DND-41 (cell line): ENCODE results near the gene MEIS1.

Source experiments
- ATAC-seq: fragments of 200-7000 bp; cut with Tn5 transposase; 3 replicates; pipeline ENCODE4 v1.9.1; 2021; ENCODE audit warnings: low read depth; ENCODE audit not compliant: insufficient read depth
- DNase-seq: peaks from one replicate; pipeline ENCODE4 v3.0.0-alpha.2; 2020
- H2AFZ ChIP-seq: 2 replicates; pipeline ENCODE4 v1.6.0; 2012; ENCODE audit warnings: low read depth, low read length
- H3K27ac ChIP-seq: 2 replicates; pipeline ENCODE4 v1.5.1; 2012; ENCODE audit warnings: low read length, inconsistent platforms
- H3K27me3 ChIP-seq: fragments of 200-600 bp; sonication (generic); 2 replicates; pipeline ENCODE4 v1.6.0; 2012; ENCODE audit warnings: low read length, mild to moderate bottlenecking, inconsistent platforms; ENCODE audit not compliant: insufficient read depth, poor library complexity
- H3K36me3 ChIP-seq: 2 replicates; pipeline ENCODE4 v1.5.1; 2012; ENCODE audit warnings: low read length, inconsistent platforms; ENCODE audit not compliant: insufficient read depth
- H3K4me1 ChIP-seq: 2 replicates; pipeline ENCODE4 v1.5.1; 2012; ENCODE audit warnings: mild to moderate bottlenecking, low read length; ENCODE audit not compliant: insufficient read depth
- H3K4me2 ChIP-seq: 2 replicates; pipeline ENCODE4 v1.6.0; 2012; ENCODE audit warnings: mild to moderate bottlenecking, moderate library complexity, low read length, inconsistent platforms; ENCODE audit not compliant: insufficient read depth
- H3K4me3 ChIP-seq, 2 experiments: fragments of 200-600 bp in 1 of 2; shearing (Covaris generic) in 1 of 2; 2 replicates each; pipeline ENCODE4 v1.5.1; 2012 to 2016; ENCODE audit warnings: inconsistent platforms in 2 of 2, low read length in 2 of 2, mild to moderate bottlenecking in 2 of 2, low read depth in 1 of 2, moderate library complexity in 1 of 2
- H3K79me2 ChIP-seq: 2 replicates; pipeline ENCODE4 v1.6.0; 2012; ENCODE audit warnings: low read length, inconsistent platforms; ENCODE audit not compliant: insufficient read depth
- H3K9ac ChIP-seq: 2 replicates; pipeline ENCODE4 v1.6.0; 2012; ENCODE audit warnings: low read depth, mild to moderate bottlenecking, inconsistent platforms, low read length, moderate library complexity
- H3K9me3 ChIP-seq: 2 replicates; pipeline ENCODE4 v1.5.1; 2012; ENCODE audit warnings: low read length, moderate library complexity, mild to moderate bottlenecking, inconsistent platforms; ENCODE audit not compliant: insufficient read depth, severe bottlenecking
- H4K20me1 ChIP-seq: 2 replicates; pipeline ENCODE4 v1.6.0; 2012; ENCODE audit warnings: low read length; ENCODE audit not compliant: insufficient read depth
- CTCF ChIP-seq: IDR thresholded peaks from 2 replicates; pipeline ENCODE4 v1.5.1; 2012; ENCODE audit warnings: borderline replicate concordance, low read length, moderate library complexity, mild to moderate bottlenecking; ENCODE audit not compliant: poor library complexity, severe bottlenecking; ENCODE audit errors: extremely low read depth
- EZH2 ChIP-seq: IDR thresholded peaks from 3 replicates; pipeline ENCODE4 v1.6.1; 2012; ENCODE audit warnings: borderline replicate concordance, low read depth, mild to moderate bottlenecking, moderate library complexity, low read length, inconsistent platforms; ENCODE audit not compliant: severe bottlenecking

MEIS1 gene

GRCh38 chr2:66490588-66491001, 55.7 kb downstream of the MEIS1 start:
- Histone ChIP-seq H3K4me2 (no peak overlapping the region), H3K27ac (no peak overlapping the region), H3K9me3 (no peaks in the 10 kb centered on the region), H3K4me1 (no peaks in the 10 kb centered on the region), H3K36me3 (no peaks in the 10 kb centered on the region), H3K4me3 (no peak overlapping the region), H3K27me3 (peaks cover 7% of the 10 kb centered on the region), H2AFZ (no peak overlapping the region), H4K20me1 (no peaks in the 10 kb centered on the region), H3K79me2 (no peaks in the 10 kb centered on the region), H3K9ac (no peak overlapping the region)
- ATAC-seq (no peak), DNase-seq (no peak)
- TF ChIP-seq EZH2 (no peak), CTCF (no peak)

- Histone ChIP-seq H3K9ac (no peak overlapping the region), H4K20me1 (no peaks in the 10 kb centered on the region), H3K36me3 (no peaks in the 10 kb centered on the region), H3K27me3 (peaks cover 11% of the 10 kb centered on the region), H3K4me3 (no peak overlapping the region), H3K27ac (no peak overlapping the region), H3K4me1 (no peaks in the 10 kb centered on the region), H3K9me3 (no peaks in the 10 kb centered on the region), H3K79me2 (no peaks in the 10 kb centered on the region), H2AFZ (no peak overlapping the region), H3K4me2 (no peak overlapping the region)
- ATAC-seq (no peak), DNase-seq (no peak)
- TF ChIP-seq CTCF (no peak), EZH2 (no peak)
Measured at GRCh38 chr2:66494708-66495107, 59.8 kb downstream of the MEIS1 start.

- H3K4me1 ChIP-seq = no peaks in the 10 kb centered on the region
- H4K20me1 ChIP-seq = no peaks in the 10 kb centered on the region
- H3K9ac ChIP-seq = no peak overlapping the region
- no peak overlapping the region for H3K4me2 ChIP-seq
- no peaks in the 10 kb centered on the region for H3K79me2 ChIP-seq
- no peaks in the 10 kb centered on the region for H3K9me3 ChIP-seq
- H2AFZ ChIP-seq = no peak overlapping the region
- DNase-seq = no peak
- no peak for ATAC-seq
- H3K4me3 ChIP-seq = no peak overlapping the region
- H3K36me3 ChIP-seq = no peaks in the 10 kb centered on the region
- H3K27ac ChIP-seq = no peak overlapping the region
- TF ChIP-seq EZH2 (no peak), CTCF (no peak)
- peaks cover 11% of the 10 kb centered on the region for H3K27me3 ChIP-seq
Measured at GRCh38 chr2:66495788-66496640, 61.1 kb downstream of the MEIS1 start.
